ENCODE measurements around the gene FAM53A. TPM values are rescaled to one million over a fixed set of nuclear protein-coding genes. Genes with fewer than 3 reads are reported as not detected.

Gene FAM53A
- total RNA-seq, 2 donors from 2014 or later, result 0.66 to 2.3 TPM

GRCh38 chr4:1593458-1593857 is 90.7 kb downstream of the FAM53A start:
- TF ChIP-seq POLR2A (IDR thresholded peaks at IDR 0.05), result no peak
- TF ChIP-seq CTCF (IDR thresholded peaks at IDR 0.05), result no peak
- H3K4me1 ChIP-seq, result no peaks in the 10 kb centered on the region
- 47 to 62% methylated on average over 18 to 19 of the region's 19 CpGs for WGBS, 2 donors
- ATAC-seq (no peak), DNase-seq (no peak)
- intact Hi-C loops (cut with DNase I), result no loop called here
- peaks cover 0 to 15% (median 0%) of the 10 kb centered on the region in 3 donors for H3K9me3 ChIP-seq
- no peak overlapping the region for H3K27ac ChIP-seq
- no peak overlapping the region for H3K4me3 ChIP-seq
- H3K27me3 ChIP-seq, result no peaks in the 10 kb centered on the region
- no peaks in the 10 kb centered on the region for H3K36me3 ChIP-seq (replicated peaks in 1 of 2; ENCODE audit: insufficient read depth in 1 of 2, low read depth in 2 of 2)

GRCh38 chr4:1592709-1593417 is 91.2 kb downstream of the FAM53A start:
- peaks cover 0 to 15% (median 0%) of the 10 kb centered on the region in 3 donors for H3K9me3 ChIP-seq
- no peaks in the 10 kb centered on the region for H3K36me3 ChIP-seq (replicated peaks in 1 of 2; ENCODE audit: insufficient read depth in 1 of 2, low read depth in 2 of 2)
- no peak overlapping the region for H3K27ac ChIP-seq
- H3K4me1 ChIP-seq, result no peaks in the 10 kb centered on the region
- 72 to 85% methylated on average over 7 to 45 of the region's 62 CpGs for WGBS, 2 donors
- DNase-seq, result no peak
- H3K27me3 ChIP-seq, result no peaks in the 10 kb centered on the region
- intact Hi-C loops (cut with DNase I), result no loop called here
- no peak overlapping the region for H3K4me3 ChIP-seq
- ATAC-seq, result no peak
- no peak for TF ChIP-seq POLR2A (IDR thresholded peaks at IDR 0.05)
- TF ChIP-seq CTCF (IDR thresholded peaks at IDR 0.05), result no peak

- intact Hi-C loops (cut with DNase I), result no loop called here
- Histone ChIP-seq H3K27ac (no peak overlapping the region), H3K27me3 (no peaks in the 10 kb centered on the region), H3K36me3 (replicated peaks in 1 of 2; ENCODE audit: insufficient read depth in 1 of 2, low read depth in 2 of 2) (no peaks in the 10 kb centered on the region), H3K4me3 (no peak overlapping the region), H3K4me1 (no peaks in the 10 kb centered on the region), H3K9me3 (peaks cover 0 to 15% (median 0%) of the 10 kb centered on the region in 3 donors)
- no peak for TF ChIP-seq POLR2A (IDR thresholded peaks at IDR 0.05)
- TF ChIP-seq CTCF (IDR thresholded peaks at IDR 0.05), result no peak
- WGBS, 2 donors, result 74 to 80% methylated on average over 19 to 31 of the region's 36 CpGs
- DNase-seq (no peak), ATAC-seq (no peak)
These were observed 91.9 kb downstream of the FAM53A start for GRCh38 chr4:1592068-1592708.

- Histone ChIP-seq H3K27me3 (no peaks in the 10 kb centered on the region), H3K36me3 (replicated peaks in 1 of 2; ENCODE audit: insufficient read depth in 1 of 2, low read depth in 2 of 2) (no peaks in the 10 kb centered on the region), H3K4me3 (no peak overlapping the region), H3K4me1 (no peaks in the 10 kb centered on the region), H3K27ac (no peak overlapping the region), H3K9me3 (peaks cover 0 to 15% (median 0%) of the 10 kb centered on the region in 3 donors)
- intact Hi-C loops (cut with DNase I), result no loop called here
- WGBS, 2 donors, result 85 to 96% methylated on average over 3 of the region's 3 CpGs
- DNase-seq, result no peak
- no peak for ATAC-seq
- TF ChIP-seq POLR2A (IDR thresholded peaks at IDR 0.05) (no peak), CTCF (IDR thresholded peaks at IDR 0.05) (no peak)
These were observed 93.0 kb downstream of the FAM53A start for GRCh38 chr4:1591107-1591506.
